Mucosa of rectum (tissue), 2 donors: ENCODE results near the gene MTHFSD.

Source experiments
- H3K27ac ChIP-seq, 2 donors: one replicate each; pipeline ENCODE4 v1.7.0; 2013; ENCODE audit warnings: inconsistent platforms in 2 of 2, low read depth in 2 of 2, low read length in 2 of 2
- H3K27me3 ChIP-seq, 2 donors: one replicate each; pipeline ENCODE4 v1.7.0; 2013; ENCODE audit warnings: low read length in 2 of 2; ENCODE audit not compliant: control insufficient read depth in 2 of 2, insufficient read depth in 2 of 2
- H3K36me3 ChIP-seq, 2 donors: one replicate each; pipeline ENCODE4 v1.7.0; 2013; ENCODE audit warnings: low read length in 2 of 2; ENCODE audit not compliant: control insufficient read depth in 2 of 2, insufficient read depth in 2 of 2
- H3K4me1 ChIP-seq, 2 donors: one replicate each; pipeline ENCODE4 v1.7.0; 2013; ENCODE audit warnings: low read length in 2 of 2, mild to moderate bottlenecking in 1 of 2; ENCODE audit not compliant: control insufficient read depth in 2 of 2, insufficient read depth in 2 of 2
- H3K4me3 ChIP-seq, 2 donors: one replicate each; pipeline ENCODE4 v1.7.0; 2013; ENCODE audit warnings: low read length in 2 of 2
- H3K9ac ChIP-seq, 2 donors: one replicate each; pipeline ENCODE4 v1.7.0; 2013; ENCODE audit warnings: low read length in 2 of 2, low read depth in 1 of 2, mild to moderate bottlenecking in 1 of 2
- H3K9me3 ChIP-seq, 2 donors: one replicate each; pipeline ENCODE4 v1.7.0; 2013; ENCODE audit warnings: low read length in 2 of 2; ENCODE audit not compliant: control insufficient read depth in 2 of 2
- donor health status: healthy.
- donor health status: Normal muscosa, but diverticular disease.

MTHFSD gene

DNA sequence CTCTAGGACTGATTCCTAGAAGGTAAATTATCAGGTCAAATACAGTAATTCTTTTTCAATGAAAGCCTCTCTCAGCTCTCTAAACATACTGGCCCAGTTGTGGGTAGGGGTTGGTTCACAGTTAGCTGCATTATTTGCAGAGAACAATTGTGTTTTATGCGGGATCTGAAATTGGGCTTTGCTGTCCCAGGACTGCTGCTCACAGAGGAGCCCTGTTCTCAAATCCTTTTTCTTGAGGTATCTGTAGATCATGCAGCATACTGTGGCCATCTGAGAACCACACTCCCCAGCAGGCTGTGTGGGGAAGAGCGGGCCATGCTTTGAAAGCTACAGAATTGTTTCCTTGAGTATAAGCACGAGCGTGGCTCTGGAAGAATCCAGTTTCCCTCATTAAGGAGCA lies 17.5 kb downstream of the MTHFSD start:
- Histone ChIP-seq H3K9ac (no peak overlapping the region), H3K27ac (no peak overlapping the region), H3K36me3 (peaks cover 41 to 60% of the 10 kb centered on the region in 2 donors), H3K9me3 (no peaks in the 10 kb centered on the region), H3K4me1 (no peaks in the 10 kb centered on the region), H3K27me3 (no peaks in the 10 kb centered on the region), H3K4me3 (no peak overlapping the region)

DNA sequence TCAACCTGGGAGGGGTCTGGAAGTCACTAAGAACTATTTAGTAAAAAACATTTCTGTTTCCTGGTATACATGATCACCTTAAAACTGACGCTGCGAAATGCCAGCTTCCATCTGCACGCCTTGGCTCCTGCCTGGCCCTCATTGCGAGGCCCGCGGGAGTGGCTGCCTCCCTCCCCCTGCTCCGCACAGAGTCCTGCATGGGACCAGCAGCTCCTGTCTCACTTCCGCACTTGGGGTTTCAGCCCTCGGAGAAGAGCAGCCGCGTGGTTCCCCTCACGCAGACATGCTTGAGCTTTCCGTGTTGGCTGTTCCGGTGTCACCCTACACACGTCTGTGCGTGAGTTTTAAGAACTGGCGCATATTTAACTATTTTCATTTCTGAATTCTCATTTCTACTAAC lies 18.4 kb downstream of the MTHFSD start:
- Histone ChIP-seq H3K4me3 (no peak overlapping the region), H3K4me1 (peaks cover 0 to under 1% of the 10 kb centered on the region in 2 donors), H3K9ac (no peak overlapping the region), H3K9me3 (no peaks in the 10 kb centered on the region), H3K27ac (no peak overlapping the region), H3K27me3 (no peaks in the 10 kb centered on the region), H3K36me3 (peaks cover 35 to 52% of the 10 kb centered on the region in 2 donors)

DNA sequence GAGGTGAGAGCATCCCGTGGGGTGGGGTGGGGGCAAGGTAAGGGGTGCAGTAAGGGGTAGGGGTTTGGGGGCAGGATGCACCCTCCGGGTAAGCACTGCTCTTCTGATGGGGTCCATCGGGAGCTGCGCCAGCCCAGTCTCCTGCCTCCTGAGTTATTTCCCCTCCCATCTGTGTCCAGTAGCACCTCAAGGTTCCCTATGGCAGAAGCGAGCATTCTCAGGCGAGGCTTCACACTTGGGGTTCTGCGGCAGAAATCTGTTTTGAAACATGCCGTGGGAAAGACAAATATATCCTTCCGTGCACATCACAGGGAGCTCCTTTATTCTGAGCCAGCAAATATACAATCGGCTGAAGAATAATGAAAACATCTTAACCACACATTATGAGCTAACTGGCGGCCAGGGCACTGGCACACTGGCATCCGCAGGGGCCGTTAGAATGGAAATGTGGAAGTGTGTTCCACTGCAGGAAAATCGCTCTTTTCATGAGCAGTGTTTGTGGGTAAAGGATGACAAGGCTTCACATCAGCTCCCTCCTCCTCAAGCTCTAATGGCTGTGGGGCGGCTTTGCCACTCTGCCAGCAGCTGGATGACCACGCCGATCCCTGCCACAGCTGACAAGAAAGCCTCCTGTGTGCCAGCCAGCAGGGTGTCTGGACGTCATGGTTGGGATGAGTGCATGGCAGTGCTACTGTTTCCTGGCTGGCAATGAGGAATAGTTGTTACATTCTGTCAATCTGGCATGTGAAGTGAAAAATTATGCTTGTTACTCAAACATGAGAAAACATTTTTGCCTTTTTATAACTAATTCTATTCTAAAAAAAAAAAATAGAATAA lies 20.0 kb downstream of the MTHFSD start:
- H3K27ac ChIP-seq = no peak overlapping the region
- no peak overlapping the region for H3K4me3 ChIP-seq
- H3K27me3 ChIP-seq = no peaks in the 10 kb centered on the region
- peaks cover 0 to 5% of the 10 kb centered on the region in 2 donors for H3K4me1 ChIP-seq
- no peak overlapping the region for H3K9ac ChIP-seq
- H3K36me3 ChIP-seq = peaks cover 22 to 37% of the 10 kb centered on the region in 2 donors
- no peaks in the 10 kb centered on the region for H3K9me3 ChIP-seq

DNA sequence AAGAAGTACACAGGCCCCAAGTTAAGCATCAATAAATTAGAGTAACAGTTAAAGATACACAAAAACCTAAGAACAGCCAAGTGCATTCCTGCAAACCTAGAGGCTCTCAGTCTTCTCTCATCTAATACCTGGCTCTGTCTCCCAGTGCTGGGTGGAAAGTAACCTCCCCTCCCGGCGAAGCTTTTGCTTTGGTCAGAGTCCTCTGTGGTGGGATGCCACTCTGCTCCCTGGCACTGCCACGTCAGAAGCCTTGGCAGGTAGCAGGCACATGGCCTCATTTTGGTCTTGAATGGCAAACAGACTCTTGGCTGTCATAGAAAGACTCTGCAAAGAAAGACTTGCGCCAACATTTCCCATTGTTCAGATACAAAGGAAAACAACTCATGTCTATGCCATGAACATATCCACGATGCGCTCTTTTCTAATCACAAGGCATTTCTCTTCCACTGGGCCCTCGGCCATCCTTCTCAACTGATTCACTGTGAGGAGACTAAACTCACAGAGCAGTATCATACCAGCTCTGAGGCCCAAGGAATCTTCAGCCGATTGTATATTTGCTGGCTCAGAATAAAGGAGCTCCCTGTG lies 21.2 kb downstream of the MTHFSD start:
- no peak overlapping the region for H3K27ac ChIP-seq
- no peak overlapping the region for H3K9ac ChIP-seq
- no peaks in the 10 kb centered on the region for H3K27me3 ChIP-seq
- H3K4me3 ChIP-seq = no peak overlapping the region
- peaks cover 13 to 26% of the 10 kb centered on the region in 2 donors for H3K36me3 ChIP-seq
- H3K4me1 ChIP-seq = peaks cover 0 to 5% of the 10 kb centered on the region in 2 donors
- no peaks in the 10 kb centered on the region for H3K9me3 ChIP-seq

DNA sequence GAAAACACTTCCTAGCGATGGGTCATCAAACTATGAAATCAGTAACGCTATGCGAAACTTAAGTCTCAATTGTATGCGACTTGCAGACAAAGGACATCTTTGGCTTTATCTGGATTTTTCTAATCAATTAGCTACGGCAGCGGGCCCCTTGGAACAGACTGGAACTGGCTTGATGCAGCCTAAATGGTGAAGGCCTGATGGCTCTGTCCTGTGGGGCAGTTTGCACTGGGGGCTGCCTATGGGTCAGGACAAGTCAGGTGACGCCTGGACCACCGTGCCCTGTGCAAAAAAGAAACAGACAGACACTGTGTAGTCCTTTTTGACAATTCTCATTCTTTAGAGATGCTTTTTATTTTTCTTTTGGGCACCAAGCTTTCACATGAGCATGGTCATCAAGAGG lies 22.0 kb downstream of the MTHFSD start:
- H3K27ac ChIP-seq = no peak overlapping the region
- H3K9me3 ChIP-seq = no peaks in the 10 kb centered on the region
- no peak overlapping the region for H3K9ac ChIP-seq
- peaks cover 0 to 5% of the 10 kb centered on the region in 2 donors for H3K4me1 ChIP-seq
- no peaks in the 10 kb centered on the region for H3K27me3 ChIP-seq
- no peak overlapping the region for H3K4me3 ChIP-seq
- H3K36me3 ChIP-seq = peaks cover 7 to 19% of the 10 kb centered on the region in 2 donors

DNA sequence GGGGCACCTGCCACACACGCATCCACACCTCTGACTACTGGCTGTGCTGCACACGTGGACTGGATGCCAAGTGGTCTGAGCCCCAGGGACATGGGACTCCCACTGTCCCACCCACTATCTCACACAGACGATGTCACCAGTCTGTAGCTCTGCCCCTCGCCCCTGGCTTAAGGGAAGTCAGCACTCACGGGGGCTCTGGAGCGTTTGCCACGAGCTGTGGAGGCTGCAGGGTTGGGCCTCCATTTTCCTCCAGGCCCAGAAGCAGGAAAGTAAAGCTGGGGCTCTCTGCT lies 22.6 kb downstream of the MTHFSD start:
- Histone ChIP-seq H3K9me3 (no peaks in the 10 kb centered on the region), H3K27me3 (no peaks in the 10 kb centered on the region), H3K4me1 (peaks cover 0 to 5% of the 10 kb centered on the region in 2 donors), H3K4me3 (no peak overlapping the region), H3K36me3 (peaks cover 7 to 13% of the 10 kb centered on the region in 2 donors), H3K9ac (no peak overlapping the region), H3K27ac (no peak overlapping the region)

DNA sequence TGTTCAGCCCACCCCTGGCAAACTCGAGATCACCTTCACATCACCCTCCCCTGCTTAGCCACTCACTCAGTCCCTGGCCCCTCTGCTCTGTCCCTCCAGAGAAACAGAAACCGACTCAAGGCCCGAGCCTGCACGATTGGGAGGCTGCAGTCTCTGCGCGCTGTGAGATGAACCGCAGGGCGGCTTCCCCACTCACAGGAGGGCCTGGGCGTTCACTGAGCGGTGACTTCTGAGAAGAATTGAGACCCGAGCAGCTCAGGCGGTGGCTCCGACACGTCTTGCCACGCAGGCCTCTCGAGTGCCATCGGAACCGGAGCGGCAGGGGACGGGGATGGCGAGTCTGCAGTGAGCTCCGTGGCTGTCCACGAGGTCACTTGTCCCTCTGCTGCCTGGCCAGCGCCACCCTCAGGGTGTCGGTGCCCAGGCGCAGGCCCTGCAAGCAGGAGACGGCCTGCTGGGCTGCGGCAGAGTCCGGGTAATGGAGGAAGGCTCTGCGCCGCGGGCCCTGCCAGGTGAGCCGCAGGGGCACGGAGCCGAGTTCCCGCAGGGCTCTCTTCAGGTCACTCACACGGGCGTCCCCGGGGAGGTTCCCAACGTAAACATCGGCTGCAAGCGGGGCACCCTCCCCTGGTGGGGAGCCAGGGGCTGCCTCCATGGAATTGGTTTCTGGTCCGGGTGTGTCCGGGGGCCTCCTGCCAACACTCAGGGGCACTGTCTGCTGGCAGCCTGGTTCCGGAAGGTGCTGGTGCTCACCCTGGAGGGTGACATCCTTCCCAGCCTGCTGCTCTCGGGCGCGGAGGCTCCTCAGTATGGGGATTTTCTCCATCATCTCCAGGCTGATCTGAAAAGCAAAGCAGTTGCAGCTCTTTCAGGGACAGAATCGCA lies 23.2 kb downstream of the MTHFSD start:
- H3K27ac ChIP-seq = peak overlapping the region; percentile 27 to 44
- H3K27me3 ChIP-seq = no peaks in the 10 kb centered on the region
- H3K4me1 ChIP-seq = peaks cover 0 to 5% of the 10 kb centered on the region in 2 donors
- H3K9me3 ChIP-seq = no peaks in the 10 kb centered on the region
- peaks cover 7 to 13% of the 10 kb centered on the region in 2 donors for H3K36me3 ChIP-seq
- no peak overlapping the region for H3K9ac ChIP-seq
- no peak overlapping the region for H3K4me3 ChIP-seq

DNA sequence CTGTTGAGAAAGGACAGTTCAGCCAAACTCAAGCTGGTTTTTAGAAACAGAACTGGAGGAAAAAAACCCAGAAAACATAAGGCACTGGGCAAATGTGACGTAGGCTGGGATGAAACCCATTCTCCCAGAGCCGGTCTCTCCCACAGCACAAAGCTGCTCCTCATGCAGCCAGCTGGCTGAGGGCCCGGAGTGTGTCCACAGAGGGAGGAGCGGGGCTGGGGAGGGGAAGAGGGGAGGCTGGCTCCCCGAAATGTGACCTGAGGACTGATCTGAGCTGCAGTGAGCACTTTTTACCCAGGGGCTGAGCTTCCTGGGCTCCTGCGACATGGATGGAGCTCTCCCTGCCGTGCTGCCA lies 23.9 kb downstream of the MTHFSD start:
- Histone ChIP-seq H3K4me1 (peaks cover 0 to 5% of the 10 kb centered on the region in 2 donors), H3K4me3 (no peak overlapping the region), H3K9me3 (no peaks in the 10 kb centered on the region), H3K36me3 (peaks cover 7 to 8% of the 10 kb centered on the region in 2 donors), H3K27ac (peak overlapping the region; percentile 27 to 44), H3K27me3 (no peaks in the 10 kb centered on the region), H3K9ac (no peak overlapping the region)

DNA sequence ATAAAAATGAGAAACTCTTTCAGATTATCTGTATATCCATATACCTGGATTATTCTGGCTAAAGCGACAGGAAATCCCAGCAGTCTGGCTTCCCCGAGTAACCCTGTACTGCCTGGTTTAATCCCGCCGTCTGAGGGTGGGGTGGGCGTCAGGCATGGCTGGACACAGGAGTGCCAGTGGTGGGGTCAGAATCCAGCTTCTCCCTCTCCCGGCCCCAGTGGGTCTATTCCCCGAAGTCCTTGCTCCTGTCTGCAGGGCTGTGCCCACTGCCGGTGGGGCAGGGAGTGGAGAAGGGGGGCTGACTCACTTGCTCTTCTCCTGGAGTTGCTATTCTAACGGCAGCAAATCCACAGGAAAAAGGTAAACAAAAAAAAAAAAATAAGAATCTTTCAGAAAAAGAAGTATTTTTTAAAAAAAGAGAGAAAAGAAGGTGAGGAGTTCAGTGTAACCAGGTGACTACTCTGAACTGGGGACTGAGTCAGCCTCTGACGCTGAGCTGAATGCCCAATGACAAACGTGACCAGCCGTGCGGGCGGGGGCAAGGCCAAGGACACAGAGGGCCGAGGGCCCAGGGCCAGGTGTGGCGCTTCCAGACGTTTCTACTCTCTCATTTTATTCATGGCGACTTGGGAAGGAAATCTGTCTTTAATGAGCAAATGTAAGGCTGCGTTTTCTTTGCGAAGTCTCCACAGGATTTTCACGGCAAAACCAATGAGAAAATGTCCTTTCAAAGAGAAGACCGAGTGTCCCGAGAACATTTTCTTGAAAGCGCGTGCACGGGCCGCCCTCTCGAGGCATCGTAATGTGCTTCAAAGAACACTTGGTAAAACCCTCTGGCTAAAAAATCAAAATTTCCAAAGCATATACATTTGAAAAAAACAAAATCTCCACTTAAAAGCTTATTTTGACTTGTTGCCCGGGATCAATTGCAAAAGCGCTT lies 24.5 kb downstream of the MTHFSD start:
- H3K4me3 ChIP-seq = no peak overlapping the region
- H3K4me1 ChIP-seq = peaks cover 0 to 5% of the 10 kb centered on the region in 2 donors
- no peak overlapping the region for H3K9ac ChIP-seq
- H3K9me3 ChIP-seq = no peaks in the 10 kb centered on the region
- H3K27me3 ChIP-seq = no peaks in the 10 kb centered on the region
- H3K36me3 ChIP-seq = peaks cover 6 to 7% of the 10 kb centered on the region in 2 donors
- peak overlapping the region; percentile 27 to 44 for H3K27ac ChIP-seq
